Adrenal gland (tissue), 5 donors: ENCODE results near the gene ZNF521.

Experiments used
- POLR2A ChIP-seq, 2 donors: fragments of 450-650 bp; IDR thresholded peaks; one replicate each; pipeline ENCODE4 v1.6.1; 2017; ENCODE audit warnings: antibody characterized with exemption in 2 of 2, mild to moderate bottlenecking in 2 of 2, moderate library complexity in 1 of 2
- TF ChIP-seq, protein P1 (sequence below), 6 experiments: fragments of 450-650 bp in 4 of 6; fragments of 200-600 bp in 2 of 6; sonication (generic) in 1 of 6; IDR thresholded peaks; 1 replicate in 5 of 6; 2 replicates in 1 of 6; pipeline versions ENCODE4 v1.5.1 to v1.8.0; 2016 to 2021; ENCODE audit warnings: antibody characterized with exemption in 6 of 6, mild to moderate bottlenecking in 2 of 6, moderate library complexity in 1 of 6
- donor health status: DM: no; HTN: no; CAD: no.

DNA sequence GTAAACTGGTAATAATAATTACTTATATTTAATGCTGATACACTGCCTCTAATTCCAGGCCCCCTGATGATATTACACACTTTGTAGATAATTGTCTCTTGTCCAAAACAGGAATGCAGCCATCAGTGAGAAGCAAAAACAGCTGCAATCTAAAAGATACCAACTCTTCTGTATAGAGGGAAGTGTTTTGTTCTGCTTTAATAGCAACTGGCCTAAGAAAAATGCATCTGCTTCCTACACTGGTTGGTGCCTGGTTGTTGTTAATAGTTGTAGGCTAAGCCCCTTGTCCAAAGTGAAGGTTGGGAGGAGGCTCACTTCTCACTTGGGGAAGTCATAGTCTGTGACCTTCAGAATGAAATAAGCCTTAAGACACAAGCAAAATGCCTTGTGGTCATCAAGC is 332.0 kb downstream of the ZNF521 start:
- TF ChIP-seq, protein P1, sequence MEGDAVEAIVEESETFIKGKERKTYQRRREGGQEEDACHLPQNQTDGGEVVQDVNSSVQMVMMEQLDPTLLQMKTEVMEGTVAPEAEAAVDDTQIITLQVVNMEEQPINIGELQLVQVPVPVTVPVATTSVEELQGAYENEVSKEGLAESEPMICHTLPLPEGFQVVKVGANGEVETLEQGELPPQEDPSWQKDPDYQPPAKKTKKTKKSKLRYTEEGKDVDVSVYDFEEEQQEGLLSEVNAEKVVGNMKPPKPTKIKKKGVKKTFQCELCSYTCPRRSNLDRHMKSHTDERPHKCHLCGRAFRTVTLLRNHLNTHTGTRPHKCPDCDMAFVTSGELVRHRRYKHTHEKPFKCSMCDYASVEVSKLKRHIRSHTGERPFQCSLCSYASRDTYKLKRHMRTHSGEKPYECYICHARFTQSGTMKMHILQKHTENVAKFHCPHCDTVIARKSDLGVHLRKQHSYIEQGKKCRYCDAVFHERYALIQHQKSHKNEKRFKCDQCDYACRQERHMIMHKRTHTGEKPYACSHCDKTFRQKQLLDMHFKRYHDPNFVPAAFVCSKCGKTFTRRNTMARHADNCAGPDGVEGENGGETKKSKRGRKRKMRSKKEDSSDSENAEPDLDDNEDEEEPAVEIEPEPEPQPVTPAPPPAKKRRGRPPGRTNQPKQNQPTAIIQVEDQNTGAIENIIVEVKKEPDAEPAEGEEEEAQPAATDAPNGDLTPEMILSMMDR (IDR thresholded peaks at IDR 0.05): no peak
- no peak for TF ChIP-seq POLR2A (IDR thresholded peaks at IDR 0.05)
